MCF 10A (cell line): Measurements from ENCODE around the gene TBC1D10A. TPM values are rescaled to one million over a fixed set of nuclear protein-coding genes. Genes with fewer than 3 reads are reported as not detected.

Experiments
- BruUV-seq: library from RNA; stranded (reverse); fragments of 400-500 nt; replicated peaks from 2 replicates; lab custom pipeline; 2021; lab: Mats Ljungman, UMichigan
- CTCF ChIA-PET: fragments of 300-600 bp; sonication (Branson Sonifier 250); formaldehyde crosslinking; extraction: SDS; loops from one replicate; lab custom pipeline; 2021; ENCODE audit warnings: antibody characterized with exemption, inconsistent platforms; lab: Yijun Ruan, JAX
- POLR2A ChIA-PET: fragments of 300-600, 350-650 bp; sonication (Branson Sonifier 250); formaldehyde crosslinking; extraction: SDS; loops from one replicate; lab custom pipeline; 2020; ENCODE audit warnings: antibody characterized with exemption, inconsistent platforms; lab: Yijun Ruan, JAX
- DNase-seq: peaks from one replicate; pipeline ENCODE4 v3.0.0-alpha.2; 2018; ENCODE audit not compliant: unreplicated experiment
- H3K27ac Mint-ChIP-seq: one replicate; pipeline ENCODE4 v1.8.0; 2022; ENCODE audit warnings: mild to moderate bottlenecking, low read depth, mixed read lengths; ENCODE audit not compliant: unreplicated experiment
- H3K27me3 Mint-ChIP-seq: one replicate; pipeline ENCODE4 v1.8.0; 2022; ENCODE audit warnings: mixed read lengths; ENCODE audit not compliant: insufficient read depth, unreplicated experiment
- H3K36me3 Mint-ChIP-seq: one replicate; pipeline ENCODE4 v1.8.0; 2022; ENCODE audit warnings: mild to moderate bottlenecking, moderate library complexity, mixed read lengths; ENCODE audit not compliant: insufficient read depth, unreplicated experiment
- H3K4me1 Mint-ChIP-seq: one replicate; pipeline ENCODE4 v1.8.0; 2022; ENCODE audit warnings: mixed read lengths; ENCODE audit not compliant: insufficient read depth, unreplicated experiment
- H3K4me3 Mint-ChIP-seq: one replicate; pipeline ENCODE4 v1.8.0; 2022; ENCODE audit warnings: mild to moderate bottlenecking, moderate library complexity, mixed read lengths; ENCODE audit not compliant: unreplicated experiment
- H3K9me3 Mint-ChIP-seq: one replicate; pipeline ENCODE4 v1.8.0; 2022; ENCODE audit warnings: mixed read lengths; ENCODE audit not compliant: unreplicated experiment
- intact Hi-C: fragments of 100-400 bp; cut with micrococcal nuclease; formaldehyde crosslinking; loops from 2 replicates; pipeline ENCODE4 v1.14.1; 2022
- total RNA-seq: library from RNA; stranded (reverse); gene quantifications from 2 replicates; pipeline ENCODE4 v1.2.3, GENCODE V29; 2022
- TF ChIP-seq, protein P1 (sequence below): fragments of 200-600 bp; IDR thresholded peaks from one replicate; pipeline ENCODE4 v1.8.0; 2022; ENCODE audit warnings: antibody characterized with exemption, mild to moderate bottlenecking; ENCODE audit not compliant: unreplicated experiment

Gene TBC1D10A
- total RNA-seq, 1 experiment from 2014 or later, result 11.1 TPM

DNA sequence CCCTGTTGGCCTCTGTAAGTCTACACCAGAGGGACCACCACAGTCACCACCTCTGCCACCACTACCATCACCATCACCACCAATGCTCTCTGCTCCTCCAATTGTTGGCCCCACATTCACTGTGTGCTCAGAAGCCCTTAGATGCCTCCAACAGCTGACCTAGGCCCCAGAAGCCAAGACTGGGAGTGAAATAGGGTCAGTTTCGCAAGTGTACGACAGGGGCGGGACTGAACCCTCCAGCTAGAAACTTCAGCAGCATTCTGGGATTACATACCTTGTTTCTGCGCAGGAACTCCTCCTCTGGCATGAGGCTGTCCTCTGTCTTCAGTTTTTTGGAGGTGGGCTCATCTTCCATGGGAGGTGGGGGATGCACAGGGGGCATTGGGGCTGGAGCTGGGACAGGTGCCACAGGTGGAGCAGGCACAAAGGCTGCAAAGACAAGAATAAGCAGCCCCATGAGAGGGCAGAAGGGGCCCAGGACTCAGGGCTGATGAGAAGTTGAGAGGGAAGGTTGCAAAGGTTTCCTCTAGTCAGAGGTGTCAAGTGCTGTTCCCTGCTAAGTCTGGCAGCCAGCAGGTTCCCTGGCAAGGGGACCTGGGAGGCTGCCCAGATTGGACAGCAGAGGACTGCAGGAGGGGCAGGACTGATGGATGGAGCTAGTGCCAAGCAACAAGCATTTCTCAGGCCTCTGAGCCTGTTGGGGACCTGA lies 10.2 kb upstream of the TBC1D10A start:
- H3K9me3 Mint-ChIP-seq, result no peaks in the 10 kb centered on the region
- no TSS peak for BruUV-seq
- ChIA-PET CTCF (interaction anchor here (0.6 kb wide), 1 partner anchor 1003 kb away, joined by 3 read pairs; no protein-coding TSS in a partner anchor), POLR2A (interaction anchor here (1.2 to 3.0 kb wide), 3 partner anchors 9 to 48 kb away, joined by 4 to 11 read pairs (median 7); partner anchors contain the start of genes CASTOR1, CCDC157, SF3A1 and TBC1D10A)
- H3K4me1 Mint-ChIP-seq, result no peaks in the 10 kb centered on the region
- no peaks in the 10 kb centered on the region for H3K27me3 Mint-ChIP-seq
- no peak overlapping the region for H3K4me3 Mint-ChIP-seq
- no peak for DNase-seq
- TF ChIP-seq, protein P1, sequence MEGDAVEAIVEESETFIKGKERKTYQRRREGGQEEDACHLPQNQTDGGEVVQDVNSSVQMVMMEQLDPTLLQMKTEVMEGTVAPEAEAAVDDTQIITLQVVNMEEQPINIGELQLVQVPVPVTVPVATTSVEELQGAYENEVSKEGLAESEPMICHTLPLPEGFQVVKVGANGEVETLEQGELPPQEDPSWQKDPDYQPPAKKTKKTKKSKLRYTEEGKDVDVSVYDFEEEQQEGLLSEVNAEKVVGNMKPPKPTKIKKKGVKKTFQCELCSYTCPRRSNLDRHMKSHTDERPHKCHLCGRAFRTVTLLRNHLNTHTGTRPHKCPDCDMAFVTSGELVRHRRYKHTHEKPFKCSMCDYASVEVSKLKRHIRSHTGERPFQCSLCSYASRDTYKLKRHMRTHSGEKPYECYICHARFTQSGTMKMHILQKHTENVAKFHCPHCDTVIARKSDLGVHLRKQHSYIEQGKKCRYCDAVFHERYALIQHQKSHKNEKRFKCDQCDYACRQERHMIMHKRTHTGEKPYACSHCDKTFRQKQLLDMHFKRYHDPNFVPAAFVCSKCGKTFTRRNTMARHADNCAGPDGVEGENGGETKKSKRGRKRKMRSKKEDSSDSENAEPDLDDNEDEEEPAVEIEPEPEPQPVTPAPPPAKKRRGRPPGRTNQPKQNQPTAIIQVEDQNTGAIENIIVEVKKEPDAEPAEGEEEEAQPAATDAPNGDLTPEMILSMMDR, result no peak
- no peak overlapping the region for H3K27ac Mint-ChIP-seq
- intact Hi-C loops, result no loop called here
- H3K36me3 Mint-ChIP-seq, result peaks cover 69% of the 10 kb centered on the region

DNA sequence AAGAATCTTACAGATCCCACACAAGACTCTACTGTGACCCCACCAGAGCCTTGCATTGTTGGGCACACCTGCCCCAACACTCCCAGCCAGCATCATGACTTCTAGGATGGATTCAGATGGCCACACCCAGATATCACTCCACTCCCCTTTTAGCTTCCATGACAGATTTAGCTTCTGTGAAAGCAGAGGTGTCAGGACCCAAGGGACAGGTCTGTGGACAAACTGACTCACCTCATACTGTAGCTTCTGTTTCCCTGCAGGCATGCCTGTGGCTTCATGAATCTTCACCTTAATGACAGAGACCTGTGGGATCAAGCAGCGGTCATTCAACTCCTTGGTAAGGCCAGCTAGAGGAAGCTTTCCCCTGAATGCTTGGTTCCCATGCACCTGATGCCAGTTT lies 8.5 kb upstream of the TBC1D10A start:
- no peak overlapping the region for H3K4me3 Mint-ChIP-seq
- no peak overlapping the region for H3K27ac Mint-ChIP-seq
- no peak for DNase-seq
- no TSS peak for BruUV-seq
- H3K36me3 Mint-ChIP-seq, result peaks cover 72% of the 10 kb centered on the region
- ChIA-PET CTCF (interaction anchor here (0.6 to 1.2 kb wide), 4 partner anchors 16 to 467 kb away, joined by 3 to 7 read pairs (median 4); no protein-coding TSS in a partner anchor), POLR2A (interaction anchor here (0.9 to 3.0 kb wide), 7 partner anchors 7 to 46 kb away, joined by 3 to 11 read pairs (median 4); partner anchors contain the start of genes CASTOR1, CCDC157, SF3A1 and TBC1D10A)
- no peaks in the 10 kb centered on the region for H3K9me3 Mint-ChIP-seq
- no peaks in the 10 kb centered on the region for H3K4me1 Mint-ChIP-seq
- H3K27me3 Mint-ChIP-seq, result no peaks in the 10 kb centered on the region
- TF ChIP-seq, protein P1, result no peak
- intact Hi-C loops, result no loop called here

- H3K36me3 Mint-ChIP-seq, result peaks cover 71% of the 10 kb centered on the region
- no peak overlapping the region for H3K27ac Mint-ChIP-seq
- BruUV-seq, result no TSS peak
Measured at GRCh38 chr22:30334646-30335045, 7.9 kb upstream of the TBC1D10A start.

GRCh38 chr22:30333707-30334087 lies 7.0 kb upstream of the TBC1D10A start:
- BruUV-seq, result no TSS peak
- H3K27me3 Mint-ChIP-seq, result no peaks in the 10 kb centered on the region
- H3K9me3 Mint-ChIP-seq, result no peaks in the 10 kb centered on the region
- H3K27ac Mint-ChIP-seq, result no peak overlapping the region
- DNase-seq, result no peak
- no peak overlapping the region for H3K4me3 Mint-ChIP-seq
- intact Hi-C loops, result no loop called here
- CTCF ChIA-PET, result no interaction called here
- H3K4me1 Mint-ChIP-seq, result no peaks in the 10 kb centered on the region
- TF ChIP-seq, protein P1, result no peak
- H3K36me3 Mint-ChIP-seq, result peaks cover 62% of the 10 kb centered on the region
- POLR2A ChIA-PET, result interaction anchor here (1.6 kb wide), 1 partner anchor 90 kb away, joined by 4 read pairs; no protein-coding TSS in a partner anchor

More at GRCh38 chr22:30334646-30335045, 7.9 kb upstream of the TBC1D10A start:
- Mint-ChIP-seq H3K4me1 (no peaks in the 10 kb centered on the region), H3K27me3 (no peaks in the 10 kb centered on the region), H3K4me3 (no peak overlapping the region), H3K9me3 (no peaks in the 10 kb centered on the region)
- CTCF ChIA-PET, result interaction anchor here (0.6 to 1.1 kb wide), 2 partner anchors 17 to 47 kb away, joined by 3 read pairs; no protein-coding TSS in a partner anchor
- no peak for DNase-seq
- POLR2A ChIA-PET, result interaction anchor here (0.5 to 1.8 kb wide), 4 partner anchors 10 to 1529 kb away, joined by 3 to 4 read pairs (median 3); no protein-coding TSS in a partner anchor
- TF ChIP-seq, protein P1, result no peak
- intact Hi-C loops, result no loop called here
